ENCODE results near the gene ZBTB37.

DNA sequence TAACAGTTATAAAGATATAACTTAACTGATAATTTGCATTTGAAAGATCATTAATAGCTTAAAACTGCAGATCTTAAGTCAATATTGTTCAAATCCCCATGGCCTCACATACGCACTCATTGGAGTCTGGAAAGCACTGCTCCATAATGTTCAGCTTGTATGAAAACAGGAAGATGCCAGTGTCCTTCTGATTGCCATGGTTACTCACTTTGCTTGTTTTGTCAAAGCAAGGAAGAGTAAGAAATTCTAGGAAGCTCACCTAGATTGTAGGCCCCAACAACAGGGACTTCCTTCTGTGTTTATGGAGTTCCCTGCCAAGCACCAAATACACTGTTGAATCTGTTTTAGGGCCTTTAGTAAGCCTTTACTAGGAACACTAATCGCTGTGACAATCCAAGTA lies 11.3 kb upstream of the ZBTB37 start:
- TF ChIP-seq, protein P1, sequence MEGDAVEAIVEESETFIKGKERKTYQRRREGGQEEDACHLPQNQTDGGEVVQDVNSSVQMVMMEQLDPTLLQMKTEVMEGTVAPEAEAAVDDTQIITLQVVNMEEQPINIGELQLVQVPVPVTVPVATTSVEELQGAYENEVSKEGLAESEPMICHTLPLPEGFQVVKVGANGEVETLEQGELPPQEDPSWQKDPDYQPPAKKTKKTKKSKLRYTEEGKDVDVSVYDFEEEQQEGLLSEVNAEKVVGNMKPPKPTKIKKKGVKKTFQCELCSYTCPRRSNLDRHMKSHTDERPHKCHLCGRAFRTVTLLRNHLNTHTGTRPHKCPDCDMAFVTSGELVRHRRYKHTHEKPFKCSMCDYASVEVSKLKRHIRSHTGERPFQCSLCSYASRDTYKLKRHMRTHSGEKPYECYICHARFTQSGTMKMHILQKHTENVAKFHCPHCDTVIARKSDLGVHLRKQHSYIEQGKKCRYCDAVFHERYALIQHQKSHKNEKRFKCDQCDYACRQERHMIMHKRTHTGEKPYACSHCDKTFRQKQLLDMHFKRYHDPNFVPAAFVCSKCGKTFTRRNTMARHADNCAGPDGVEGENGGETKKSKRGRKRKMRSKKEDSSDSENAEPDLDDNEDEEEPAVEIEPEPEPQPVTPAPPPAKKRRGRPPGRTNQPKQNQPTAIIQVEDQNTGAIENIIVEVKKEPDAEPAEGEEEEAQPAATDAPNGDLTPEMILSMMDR (IDR thresholded peaks at IDR 0.05): no peak
- no peak for TF ChIP-seq POLR2AphosphoS5 (IDR thresholded peaks at IDR 0.05)

All from gastroesophageal sphincter (tissue), 3 donors.